ENCODE measurements around the gene TNRC6A. TPM values are rescaled to one million over a fixed set of nuclear protein-coding genes. Genes with fewer than 3 reads are reported as not detected.
"Not testable (repeated sequence)": the region's sequence is repeated elsewhere in the genome, so short reads cannot be mapped to it uniquely, and the experiment has no call there.

Gene TNRC6A
- total and polyA plus RNA-seq, 12 donors, result 32.0 to 83.3 (median 54.0) TPM

DNA sequence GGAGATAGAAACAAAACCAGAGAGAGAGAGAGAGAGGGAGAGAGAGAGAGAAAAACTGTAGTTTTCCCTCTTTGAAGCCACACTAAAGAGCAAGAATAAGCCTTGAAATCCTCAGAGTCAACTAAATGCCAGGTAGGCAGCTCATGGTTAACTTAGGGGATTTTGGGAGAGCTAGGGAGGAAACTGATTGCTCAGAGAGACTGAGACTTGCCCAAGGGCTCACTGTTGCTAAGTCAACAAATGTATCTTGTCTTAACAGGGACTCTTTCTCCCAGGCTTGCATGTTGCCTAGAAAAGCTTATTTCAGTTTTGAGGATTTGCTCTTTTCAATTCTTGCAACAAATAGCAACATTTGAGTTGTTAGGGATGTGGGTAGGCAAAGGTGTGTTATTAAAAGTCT is 111.8 kb downstream of the TNRC6A start:
- no peak for TF ChIP-seq POLR2A (IDR thresholded peaks at IDR 0.05)
- TF ChIP-seq, protein P1, sequence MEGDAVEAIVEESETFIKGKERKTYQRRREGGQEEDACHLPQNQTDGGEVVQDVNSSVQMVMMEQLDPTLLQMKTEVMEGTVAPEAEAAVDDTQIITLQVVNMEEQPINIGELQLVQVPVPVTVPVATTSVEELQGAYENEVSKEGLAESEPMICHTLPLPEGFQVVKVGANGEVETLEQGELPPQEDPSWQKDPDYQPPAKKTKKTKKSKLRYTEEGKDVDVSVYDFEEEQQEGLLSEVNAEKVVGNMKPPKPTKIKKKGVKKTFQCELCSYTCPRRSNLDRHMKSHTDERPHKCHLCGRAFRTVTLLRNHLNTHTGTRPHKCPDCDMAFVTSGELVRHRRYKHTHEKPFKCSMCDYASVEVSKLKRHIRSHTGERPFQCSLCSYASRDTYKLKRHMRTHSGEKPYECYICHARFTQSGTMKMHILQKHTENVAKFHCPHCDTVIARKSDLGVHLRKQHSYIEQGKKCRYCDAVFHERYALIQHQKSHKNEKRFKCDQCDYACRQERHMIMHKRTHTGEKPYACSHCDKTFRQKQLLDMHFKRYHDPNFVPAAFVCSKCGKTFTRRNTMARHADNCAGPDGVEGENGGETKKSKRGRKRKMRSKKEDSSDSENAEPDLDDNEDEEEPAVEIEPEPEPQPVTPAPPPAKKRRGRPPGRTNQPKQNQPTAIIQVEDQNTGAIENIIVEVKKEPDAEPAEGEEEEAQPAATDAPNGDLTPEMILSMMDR (IDR thresholded peaks at IDR 0.05), result no peak
- intact Hi-C loops (cut with DNase I), result no loop called here
- peaks cover 6 to 7% of the 10 kb centered on the region in 2 donors for H3K4me1 ChIP-seq (replicated peaks in 1 of 2)
- H3K9me3 ChIP-seq (replicated peaks in 1 of 3), result no peaks in the 10 kb centered on the region
- no peak overlapping the region for H3K4me3 ChIP-seq
- DNase-seq, result no peak
- H3K27me3 ChIP-seq, result no peaks in the 10 kb centered on the region
- no peak overlapping the region for H3K27ac ChIP-seq
- H3K36me3 ChIP-seq (replicated peaks in 1 of 2), result no peaks in the 10 kb centered on the region

DNA sequence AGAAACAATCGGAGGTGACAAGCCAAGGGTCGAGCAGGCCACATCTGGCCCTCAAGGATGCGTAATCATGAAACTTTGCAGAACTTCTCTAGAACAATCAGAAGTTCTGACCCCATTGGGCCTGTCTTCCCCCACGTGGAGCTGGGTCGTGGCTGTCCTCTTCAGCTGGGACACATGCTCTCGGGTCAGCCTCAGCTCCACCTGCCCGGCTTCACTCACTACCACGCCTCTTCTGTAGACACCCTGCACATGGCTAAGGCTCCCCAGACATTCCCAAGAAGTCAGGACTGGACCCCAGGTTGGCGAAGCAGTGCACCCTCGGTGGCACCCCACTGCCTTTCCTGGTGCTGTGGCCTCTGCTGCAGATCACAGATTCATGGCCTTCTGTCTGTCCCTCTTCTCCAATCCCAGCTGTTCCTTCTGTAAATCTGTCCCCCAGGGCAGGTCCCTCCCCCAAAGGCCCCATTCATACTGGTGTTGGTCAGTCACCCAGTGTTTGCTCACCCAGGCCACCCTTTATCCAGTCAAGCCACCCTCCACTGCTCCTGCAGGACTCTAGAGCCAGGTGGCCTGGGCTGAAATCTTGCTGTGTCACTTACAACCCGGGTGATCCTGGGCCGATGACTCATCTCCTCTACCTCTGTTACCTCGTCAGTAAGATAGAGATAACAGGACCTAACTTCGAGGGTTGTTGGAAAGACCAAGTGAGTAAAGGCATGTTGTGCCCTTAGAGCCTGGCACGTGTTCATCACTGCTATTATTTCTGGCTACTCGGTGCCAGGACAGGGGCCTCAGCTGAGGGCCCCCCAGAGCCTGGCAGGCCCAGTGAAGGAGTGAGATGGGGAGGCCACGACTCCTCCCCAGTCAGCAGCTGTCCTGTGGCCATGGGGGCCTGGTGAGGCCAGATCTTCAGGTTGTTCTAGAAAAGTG is 114.9 kb downstream of the TNRC6A start:
- H3K27me3 ChIP-seq, result no peaks in the 10 kb centered on the region
- no peaks in the 10 kb centered on the region for H3K9me3 ChIP-seq (replicated peaks in 1 of 3)
- H3K36me3 ChIP-seq (replicated peaks in 1 of 2), result no peaks in the 10 kb centered on the region
- H3K27ac ChIP-seq, result no peak overlapping the region
- peak in 1 of 7 donors; percentile 39 for DNase-seq
- WGBS, 4 donors, result 79 to 83% (median 80%) methylated on average over 14 to 17 of the region's 17 CpGs
- intact Hi-C loops (cut with DNase I), result no loop called here
- H3K4me1 ChIP-seq (replicated peaks in 1 of 2), result peaks cover 0 to under 1% of the 10 kb centered on the region in 2 donors
- no peak for TF ChIP-seq POLR2A (IDR thresholded peaks at IDR 0.05)
- TF ChIP-seq, protein P1 (IDR thresholded peaks at IDR 0.05), result no peak
- H3K4me3 ChIP-seq, result no peak overlapping the region

- H3K27me3 ChIP-seq; H3K27ac ChIP-seq; H3K4me3 ChIP-seq; H3K4me1 ChIP-seq (replicated peaks in 1 of 2); DNase-seq; H3K36me3 ChIP-seq (replicated peaks in 1 of 2); intact Hi-C loops (cut with DNase I); H3K9me3 ChIP-seq (replicated peaks in 1 of 3): not testable (repeated sequence)
- WGBS, 4 donors, result 86 to 96% (median 92%) methylated on average over 2 of the region's 2 CpGs
Measured at GRCh38 chr16:24845031-24845365, 115.5 kb downstream of the TNRC6A start.

DNA sequence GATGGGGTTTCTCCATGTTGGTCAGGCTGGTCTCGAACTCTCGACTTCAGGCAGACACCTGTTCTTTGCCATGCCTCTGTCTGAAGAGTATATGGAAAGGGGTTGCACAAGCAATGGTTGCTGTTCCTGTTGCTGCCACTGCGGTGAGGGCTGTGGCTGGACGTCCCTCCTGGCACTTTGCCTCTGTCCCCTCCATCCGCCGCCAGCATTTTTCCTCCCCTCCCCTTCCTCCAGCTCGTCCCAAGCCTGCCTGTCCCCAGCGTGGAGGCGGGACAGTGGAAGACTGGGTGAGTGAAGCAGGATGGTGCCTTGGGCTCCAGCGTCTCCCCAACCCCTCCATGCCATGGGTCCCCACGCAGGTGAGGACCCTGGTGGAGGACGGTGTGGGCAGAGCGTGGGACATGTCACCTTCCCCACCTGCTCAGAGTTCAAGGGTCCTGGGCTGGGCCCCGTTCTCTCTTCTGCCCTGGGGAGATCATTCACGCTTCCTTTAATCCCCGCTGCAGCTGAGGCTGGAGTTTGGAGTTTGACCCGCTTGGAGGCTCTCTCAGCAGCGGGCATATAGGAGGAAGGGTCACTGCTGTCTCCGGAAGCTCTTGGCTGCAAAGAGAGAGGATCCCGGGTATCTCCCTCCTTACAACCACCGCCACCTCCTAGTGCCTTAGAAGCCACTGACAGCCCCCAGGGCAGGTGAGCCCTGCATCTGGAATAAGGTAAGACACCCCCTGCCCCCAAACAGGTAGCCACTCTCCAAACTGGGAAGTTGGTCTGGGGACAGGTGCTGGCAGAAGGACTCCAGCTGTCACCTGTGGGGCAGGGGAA is 116.5 kb downstream of the TNRC6A start, which contains the start of gene SLC5A11:
Gene SLC5A11 (plus strand): TSS at position 238 of the 822 bp plus-strand sequence. CDS start 12,681 bp downstream, outside the sequence.
- H3K4me3 ChIP-seq, result no peak within 1 kb of the TSS
- H3K9me3 ChIP-seq (replicated peaks in 1 of 3), result no peaks in the 10 kb centered on the region
- H3K36me3 ChIP-seq (replicated peaks in 1 of 2), result no peaks in the 10 kb centered on the region
- intact Hi-C loops (cut with DNase I), result no loop called here
- DNase-seq, result peak in 1 of 7 donors; percentile 28
- 76 to 80% (median 79%) methylated on average over 12 to 21 of the region's 21 CpGs for WGBS, 4 donors
- no peak within 1 kb of the TSS for H3K27ac ChIP-seq
- H3K27me3 ChIP-seq, result no peaks in the 10 kb centered on the region
- TF ChIP-seq, protein P1 (IDR thresholded peaks at IDR 0.05), result no peak
- TF ChIP-seq POLR2A (IDR thresholded peaks at IDR 0.05), result no peak
- no peaks in the 10 kb centered on the region for H3K4me1 ChIP-seq (replicated peaks in 1 of 2)

Data from adrenal gland (tissue), 12 donors.